Astrocyte of the spinal cord (primary cell): ENCODE data around the gene IARS2.
A peak's percentile ranks its signal among the peaks of the same experiment; 100 is the strongest.
"Not testable (repeated sequence)": the region's sequence is repeated elsewhere in the genome, so short reads cannot be mapped to it uniquely, and the experiment has no call there.

Source experiments
- DNase-seq: peaks from one replicate; pipeline ENCODE4 v3.0.0; 2011; ENCODE audit warnings: low read depth, low spot score
- H3K4me3 ChIP-seq: 2 replicates; pipeline ENCODE4 v1.5.1; 2011; ENCODE audit warnings: low read depth, mild to moderate bottlenecking, low read length, moderate library complexity
- in situ Hi-C: cut with HindIII; loops from 2 replicates; pipeline ENCODE4 v1.10.0; 2017; ENCODE audit warnings: low sequenced_read_pairs
- TF ChIP-seq, protein P1 (sequence below): IDR thresholded peaks from 2 replicates; pipeline ENCODE4 v1.5.1; 2012; ENCODE audit warnings: low read depth, mild to moderate bottlenecking, low read length, inconsistent platforms

IARS2 gene

DNA sequence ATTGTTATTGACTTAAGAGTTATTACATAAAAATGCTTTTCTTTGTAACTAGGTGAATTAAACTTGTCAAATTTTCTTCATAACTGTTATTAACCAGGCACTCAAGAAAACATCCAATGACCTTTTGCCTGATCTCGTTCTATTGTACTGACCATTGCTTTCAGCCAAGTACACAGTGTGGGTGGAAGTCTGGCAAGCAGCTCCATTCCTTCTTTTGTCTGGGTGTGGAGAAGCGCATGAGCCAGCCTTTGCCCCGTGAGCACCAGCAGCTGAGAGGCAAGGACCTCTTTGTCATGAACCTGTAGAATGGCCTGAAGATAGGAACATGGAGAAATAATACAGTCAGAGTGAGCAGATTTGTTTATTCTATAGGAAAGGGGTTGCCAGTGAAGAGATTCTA is 57.5 kb downstream of the IARS2 start:
- TF ChIP-seq, protein P1, sequence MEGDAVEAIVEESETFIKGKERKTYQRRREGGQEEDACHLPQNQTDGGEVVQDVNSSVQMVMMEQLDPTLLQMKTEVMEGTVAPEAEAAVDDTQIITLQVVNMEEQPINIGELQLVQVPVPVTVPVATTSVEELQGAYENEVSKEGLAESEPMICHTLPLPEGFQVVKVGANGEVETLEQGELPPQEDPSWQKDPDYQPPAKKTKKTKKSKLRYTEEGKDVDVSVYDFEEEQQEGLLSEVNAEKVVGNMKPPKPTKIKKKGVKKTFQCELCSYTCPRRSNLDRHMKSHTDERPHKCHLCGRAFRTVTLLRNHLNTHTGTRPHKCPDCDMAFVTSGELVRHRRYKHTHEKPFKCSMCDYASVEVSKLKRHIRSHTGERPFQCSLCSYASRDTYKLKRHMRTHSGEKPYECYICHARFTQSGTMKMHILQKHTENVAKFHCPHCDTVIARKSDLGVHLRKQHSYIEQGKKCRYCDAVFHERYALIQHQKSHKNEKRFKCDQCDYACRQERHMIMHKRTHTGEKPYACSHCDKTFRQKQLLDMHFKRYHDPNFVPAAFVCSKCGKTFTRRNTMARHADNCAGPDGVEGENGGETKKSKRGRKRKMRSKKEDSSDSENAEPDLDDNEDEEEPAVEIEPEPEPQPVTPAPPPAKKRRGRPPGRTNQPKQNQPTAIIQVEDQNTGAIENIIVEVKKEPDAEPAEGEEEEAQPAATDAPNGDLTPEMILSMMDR = no peak
- DNase-seq = peak; percentile 35
- in situ Hi-C loops = no loop called here
- no peak overlapping the region for H3K4me3 ChIP-seq

DNA sequence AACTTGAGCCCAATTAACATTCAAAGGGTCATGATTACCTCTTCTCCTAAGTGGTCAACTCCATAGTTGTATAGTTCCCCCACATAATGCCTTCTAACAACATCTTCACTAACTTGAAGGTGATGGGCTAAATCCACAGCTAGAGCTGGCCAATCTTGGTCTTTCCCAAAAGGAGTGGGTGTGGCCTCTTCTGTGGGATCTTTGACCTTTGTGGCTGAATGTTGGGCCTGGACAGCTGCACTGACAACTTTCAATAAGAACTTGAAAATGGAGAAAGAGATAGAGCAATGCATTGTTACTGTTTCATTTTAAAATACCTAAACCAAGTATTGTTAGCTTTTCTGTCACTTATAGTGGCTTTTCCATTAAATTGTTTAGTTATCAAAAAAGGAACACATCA is 59.2 kb downstream of the IARS2 start:
- DNase-seq = no peak
- TF ChIP-seq, protein P1 = no peak
- no peak overlapping the region for H3K4me3 ChIP-seq
- in situ Hi-C loops = no loop called here

DNA sequence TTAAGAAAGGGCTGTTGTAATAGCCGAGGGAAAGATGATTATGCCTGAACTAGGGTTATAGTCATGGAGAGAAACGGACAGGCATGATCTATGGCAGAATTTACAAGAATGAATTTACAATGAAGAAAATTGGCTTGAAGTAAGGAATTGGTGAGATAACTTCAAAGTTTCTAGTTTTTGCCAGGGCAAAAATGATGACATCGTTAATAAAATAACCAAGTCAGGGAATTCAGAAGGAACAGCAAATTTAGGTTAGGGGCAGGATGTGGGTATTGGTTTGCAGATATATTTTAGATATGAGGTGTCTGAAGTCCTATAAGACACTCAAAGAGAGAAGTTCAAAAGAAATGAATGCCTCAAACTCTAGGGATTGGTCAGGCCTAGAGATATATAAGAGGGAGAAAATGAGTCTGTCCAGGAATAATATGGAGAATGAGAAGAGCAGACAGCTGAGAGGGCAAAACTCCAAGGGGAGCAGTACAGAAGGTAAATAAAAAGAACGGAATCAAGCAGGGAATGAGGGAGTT is 62.8 kb downstream of the IARS2 start:
- TF ChIP-seq, protein P1 = no peak
- H3K4me3 ChIP-seq = no peak overlapping the region
- no peak for DNase-seq
- in situ Hi-C loops = no loop called here

DNA sequence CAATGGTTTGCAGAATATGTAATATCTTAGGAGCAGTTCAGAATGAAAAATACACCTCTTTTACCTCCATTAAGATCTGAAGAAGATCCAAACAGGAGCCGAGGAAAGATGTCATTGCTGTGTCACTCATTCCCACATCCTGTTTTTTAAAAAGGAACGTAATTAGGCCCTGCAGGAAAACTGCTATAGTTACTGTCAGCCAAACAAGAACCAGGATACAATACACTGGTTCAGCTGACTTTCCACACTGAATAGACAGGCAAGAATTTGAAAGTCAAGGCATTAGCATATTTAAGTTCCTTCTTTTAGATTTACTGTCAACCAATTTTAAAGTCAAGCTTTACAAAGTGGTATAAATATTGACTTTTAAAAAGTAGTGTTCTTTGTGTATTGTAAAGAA is 63.8 kb downstream of the IARS2 start:
- H3K4me3 ChIP-seq = no peak overlapping the region
- in situ Hi-C loops = no loop called here
- TF ChIP-seq, protein P1 = no peak
- DNase-seq = no peak

DNA sequence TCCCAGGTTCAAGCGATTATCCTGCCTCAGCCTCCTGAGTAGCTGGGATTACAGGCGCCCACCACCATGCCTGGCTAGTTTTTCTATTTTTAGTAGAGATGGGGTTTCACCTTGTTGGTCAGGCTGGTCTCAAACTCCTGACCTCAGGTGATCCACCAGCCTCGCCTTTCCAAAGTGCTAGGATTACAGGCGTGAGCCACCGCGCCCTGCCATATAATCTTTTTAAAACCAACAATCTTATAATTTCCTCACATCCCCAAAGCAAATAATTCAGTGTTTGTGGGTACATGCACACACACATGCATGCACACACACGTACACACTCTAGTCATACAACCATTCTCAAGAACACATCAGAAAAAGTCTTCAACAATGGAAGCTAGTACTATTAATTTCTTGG is 64.6 kb downstream of the IARS2 start:
- in situ Hi-C loops, H3K4me3 ChIP-seq: not testable (repeated sequence)

GRCh38 chr1:220159041-220159440 is 65.1 kb downstream of the IARS2 start:
- no peak overlapping the region for H3K4me3 ChIP-seq
- no peak for DNase-seq

More for the DNA sequence above, 64.6 kb downstream of the IARS2 start:
- not testable (repeated sequence) for DNase-seq

GRCh38 chr1:220160027-220160426 is 66.1 kb downstream of the IARS2 start:
- in situ Hi-C loops = no loop called here
- H3K4me3 ChIP-seq = no peak overlapping the region
- no peak for DNase-seq
- TF ChIP-seq, protein P1 = no peak

More at GRCh38 chr1:220159041-220159440, 65.1 kb downstream of the IARS2 start:
- in situ Hi-C loops = no loop called here
- TF ChIP-seq, protein P1 = no peak
